Fibroblast of lung (primary cell): ENCODE data around the gene LGR6. TPM values are rescaled to one million over a fixed set of nuclear protein-coding genes. Genes with fewer than 3 reads are reported as not detected.

ENCODE experiments used
- DNase-seq, 2 donors: peaks; one replicate each; pipeline versions ENCODE4 v3.0.0 to v3.0.0-alpha.2; 2010; ENCODE audit warnings: low read depth in 2 of 2
- H2AFZ ChIP-seq: 2 replicates; pipeline ENCODE4 v1.5.1; 2012; ENCODE audit warnings: low read length, control low read depth, inconsistent platforms
- H3K27ac ChIP-seq: 2 replicates; pipeline ENCODE4 v1.5.1; 2011; ENCODE audit warnings: low read length, control low read depth; ENCODE audit not compliant: insufficient read depth
- H3K27me3 ChIP-seq: 2 replicates; pipeline ENCODE4 v1.5.1; 2011; ENCODE audit warnings: mild to moderate bottlenecking, low read length; ENCODE audit not compliant: control insufficient read depth, insufficient read depth
- H3K36me3 ChIP-seq: 2 replicates; pipeline ENCODE4 v1.5.1; 2011; ENCODE audit warnings: low read length; ENCODE audit not compliant: control insufficient read depth, insufficient read depth
- H3K4me1 ChIP-seq: 2 replicates; pipeline ENCODE4 v1.5.1; 2011; ENCODE audit warnings: low read length; ENCODE audit not compliant: control insufficient read depth, insufficient read depth; ENCODE audit errors: extremely low read depth
- H3K4me2 ChIP-seq: 2 replicates; pipeline ENCODE4 v1.5.1; 2011; ENCODE audit warnings: low read length, control low read depth; ENCODE audit not compliant: insufficient read depth; ENCODE audit errors: extremely low read depth
- H3K4me3 ChIP-seq, 4 experiments: fragments of 200-600 bp in 1 of 4; sonication (generic) in 1 of 4; replicated peaks in 1 of 4; 2 replicates each; pipeline ENCODE4 v1.5.1; 2011 to 2016; ENCODE audit warnings: low read length in 4 of 4, low read depth in 3 of 4, mild to moderate bottlenecking in 3 of 4, control low read depth in 2 of 4, inconsistent platforms in 1 of 4, mixed read lengths in 1 of 4; ENCODE audit not compliant: insufficient read depth in 1 of 4; ENCODE audit errors: control extremely low read depth in 1 of 4
- H3K79me2 ChIP-seq: 2 replicates; pipeline ENCODE4 v1.5.1; 2012; ENCODE audit warnings: mild to moderate bottlenecking, low read length, inconsistent platforms; ENCODE audit not compliant: control insufficient read depth, insufficient read depth
- H3K9ac ChIP-seq: 2 replicates; pipeline ENCODE4 v1.5.1; 2011; ENCODE audit warnings: mild to moderate bottlenecking, low read length, control low read depth; ENCODE audit not compliant: insufficient read depth
- H3K9me3 ChIP-seq: 2 replicates; pipeline ENCODE4 v1.5.1; 2012; ENCODE audit warnings: low read depth, low read length; ENCODE audit not compliant: control insufficient read depth, insufficient read depth
- H4K20me1 ChIP-seq: 2 replicates; pipeline ENCODE4 v1.5.1; 2011; ENCODE audit warnings: low read length; ENCODE audit not compliant: control insufficient read depth, insufficient read depth; ENCODE audit errors: extremely low read depth
- CTCF ChIP-seq, 2 donors: IDR thresholded peaks in 1 of 2; conservative IDR thresholded peaks in 1 of 2; 1 replicate in 1 of 2; 2 replicates in 1 of 2; pipeline ENCODE4 v1.5.1; 2011 to 2012; ENCODE audit warnings: low read length in 2 of 2, control low read depth in 1 of 2, inconsistent platforms in 1 of 2, low read depth in 1 of 2, mild to moderate bottlenecking in 1 of 2
- EZH2 ChIP-seq: IDR thresholded peaks from 2 replicates; pipeline ENCODE4 v1.5.1; 2012; ENCODE audit warnings: low read length, control low read depth, mild to moderate bottlenecking; ENCODE audit errors: missing control alignments
- polyA plus RNA-seq, 2 donors: library from polyadenylated mRNA; depleted of rRNA in 1 of 2; stranded (reverse) in 1 of 2; unstranded in 1 of 2; fragments of >200 nt; gene quantifications; 2 replicates each; pipeline ENCODE4 v1.2.1, GENCODE V29; 2011 to 2012; ENCODE audit warnings: missing spikeins in 1 of 2
- total RNA-seq: library from RNA; depleted of rRNA; stranded (reverse); fragments of >200 nt; gene quantifications from 2 replicates; pipeline ENCODE4 v1.2.1, GENCODE V29; 2014

LGR6 gene
- total and polyA plus RNA-seq, 2 donors (not counting 1 experiment from before 2014, with no cell fraction given), result 0.02 TPM; not detected in 1

- Histone ChIP-seq H3K4me2 (no peak overlapping the region), H3K36me3 (no peaks in the 10 kb centered on the region), H3K9ac (no peak overlapping the region), H3K4me1 (no peaks in the 10 kb centered on the region), H3K9me3 (no peaks in the 10 kb centered on the region), H3K27ac (no peak overlapping the region), H3K27me3 (peaks cover 38% of the 10 kb centered on the region), H3K79me2 (no peaks in the 10 kb centered on the region), H4K20me1 (no peaks in the 10 kb centered on the region), H2AFZ (no peak overlapping the region), H3K4me3 (no peak overlapping the region)
- peak in 1 of 2 donors; percentile 45 for DNase-seq
- TF ChIP-seq CTCF (conservative IDR thresholded peaks at IDR 0.05 in 1 of 2, IDR thresholded peaks at IDR 0.05 in 1 of 2; ENCODE audit: low read depth in 1 of 2, low read length in 2 of 2) (no peak), EZH2 (no peak)
Observed at GRCh38 chr1:202264300-202264699, 70.7 kb downstream of the LGR6 start.

GRCh38 chr1:202264726-202265125 is 71.1 kb downstream of the LGR6 start:
- Histone ChIP-seq H3K27me3 (peaks cover 37% of the 10 kb centered on the region), H3K4me2 (no peak overlapping the region), H3K9ac (no peak overlapping the region), H3K9me3 (no peaks in the 10 kb centered on the region), H3K4me3 (no peak overlapping the region), H2AFZ (no peak overlapping the region), H3K27ac (no peak overlapping the region), H4K20me1 (no peaks in the 10 kb centered on the region), H3K4me1 (no peaks in the 10 kb centered on the region), H3K36me3 (no peaks in the 10 kb centered on the region), H3K79me2 (no peaks in the 10 kb centered on the region)
- no peak for DNase-seq
- TF ChIP-seq EZH2, result no peak
- no peak for TF ChIP-seq CTCF (conservative IDR thresholded peaks at IDR 0.05 in 1 of 2, IDR thresholded peaks at IDR 0.05 in 1 of 2; ENCODE audit: low read depth in 1 of 2, low read length in 2 of 2)

GRCh38 chr1:202266061-202266765 is 72.6 kb downstream of the LGR6 start:
- no peak overlapping the region for H3K9ac ChIP-seq
- no peaks in the 10 kb centered on the region for H3K79me2 ChIP-seq
- no peak overlapping the region for H3K4me3 ChIP-seq
- H3K4me1 ChIP-seq, result no peaks in the 10 kb centered on the region
- no peak for DNase-seq
- no peaks in the 10 kb centered on the region for H3K9me3 ChIP-seq
- H3K27me3 ChIP-seq, result peaks cover 42% of the 10 kb centered on the region
- H3K27ac ChIP-seq, result no peak overlapping the region
- TF ChIP-seq CTCF (conservative IDR thresholded peaks at IDR 0.05 in 1 of 2, IDR thresholded peaks at IDR 0.05 in 1 of 2; ENCODE audit: low read depth in 1 of 2, low read length in 2 of 2), result no peak
- no peak for TF ChIP-seq EZH2
- H3K36me3 ChIP-seq, result no peaks in the 10 kb centered on the region
- no peak overlapping the region for H3K4me2 ChIP-seq
- H4K20me1 ChIP-seq, result no peaks in the 10 kb centered on the region
- H2AFZ ChIP-seq, result no peak overlapping the region
